HK-2 (cell line): ENCODE results near the gene RXRG.
A peak's percentile ranks its signal among the peaks of the same experiment; 100 is the strongest.

Source experiments
- DNase-seq: peaks from one replicate; pipeline ENCODE4 v3.0.0-alpha.2; 2018; ENCODE audit not compliant: unreplicated experiment

The RXRG gene

GRCh38 chr1:165369255-165369848 is 75.6 kb downstream of the RXRG start:
- peak; percentile 48 for DNase-seq

DNA sequence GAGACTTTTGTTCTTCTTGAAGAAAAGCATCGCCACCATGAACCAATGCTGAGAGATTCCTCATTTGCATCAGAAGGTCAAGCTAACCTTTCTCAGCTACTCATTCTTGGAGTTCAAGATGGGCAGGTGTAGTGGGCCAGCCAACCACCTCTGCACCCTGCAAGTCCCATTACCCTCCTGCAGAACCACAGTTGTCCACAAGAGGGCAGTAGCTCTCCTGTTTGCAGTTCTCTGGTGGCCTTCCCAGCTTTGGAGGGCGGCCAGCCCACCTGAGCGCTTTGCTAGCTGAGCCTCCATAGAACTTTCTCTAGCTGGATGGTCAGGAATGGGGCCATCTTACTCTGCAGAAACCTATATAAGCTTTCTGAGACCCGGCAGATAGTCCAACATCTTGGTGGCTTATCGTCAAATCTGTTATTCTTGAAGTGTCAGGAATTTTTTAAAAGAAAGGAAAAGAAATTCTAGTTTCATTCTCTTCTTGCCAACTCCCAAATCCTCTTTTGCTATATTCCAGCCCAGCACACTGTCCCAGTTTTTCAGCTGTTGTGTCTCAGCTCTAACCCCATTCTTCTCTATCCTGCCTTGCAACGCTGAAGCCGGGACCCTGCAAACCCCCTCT is 77.4 kb downstream of the RXRG start:
- DNase-seq = peak; percentile 70

DNA sequence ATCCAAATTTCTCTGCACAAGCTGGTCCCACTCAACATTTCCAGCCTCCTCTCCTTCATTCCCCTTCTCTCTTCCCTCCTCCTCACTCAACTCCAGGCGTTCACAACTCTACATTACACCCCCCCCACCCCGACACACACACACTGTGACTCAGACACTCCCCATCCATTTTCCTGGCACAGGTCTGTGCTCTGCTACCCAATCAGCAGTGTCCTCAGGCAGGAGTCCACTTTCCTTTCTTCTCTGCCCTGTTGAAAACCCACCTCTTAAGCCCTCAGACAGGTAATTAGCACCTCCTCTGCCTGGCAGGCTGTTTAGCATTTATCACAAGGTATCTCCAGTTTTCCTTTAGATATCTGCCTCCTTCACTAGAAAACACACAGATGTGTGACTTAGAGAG is 79.6 kb downstream of the RXRG start:
- DNase-seq = no peak

DNA sequence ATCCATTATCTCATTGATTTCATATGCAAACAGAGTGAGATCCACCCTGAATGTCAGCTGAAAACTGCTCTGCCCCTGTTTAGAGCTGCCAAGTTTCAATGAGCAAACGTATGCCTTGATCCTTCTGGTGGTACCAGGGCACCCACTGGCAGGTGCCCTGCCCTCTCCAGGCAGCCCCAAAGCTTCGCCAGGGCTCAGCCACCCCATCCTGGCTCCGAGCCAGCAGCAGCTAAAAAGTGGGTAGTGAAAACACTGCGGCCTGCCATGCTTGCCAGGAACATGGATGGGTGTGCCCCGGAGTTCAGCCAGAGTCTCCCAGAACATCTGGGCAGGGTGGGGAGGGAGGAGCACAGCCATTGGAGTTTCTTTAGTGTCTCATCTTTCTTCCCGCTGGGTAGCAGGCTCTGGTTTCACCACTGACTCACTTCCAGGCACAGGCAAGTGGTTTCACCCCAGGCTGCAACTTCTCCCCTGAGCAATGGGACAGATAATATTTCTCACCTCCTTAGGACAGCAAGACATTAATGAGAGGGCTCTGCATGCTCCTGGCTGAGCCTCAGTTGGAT is 80.3 kb downstream of the RXRG start:
- no peak for DNase-seq

- DNase-seq = no peak
These were observed 88.0 kb downstream of the RXRG start for GRCh38 chr1:165356876-165357275.

GRCh38 chr1:165355977-165356811 is 88.7 kb downstream of the RXRG start, which contains the start of gene LMX1A:
Gene LMX1A, minus strand, starts transcription at chr1:165356715. Its CDS starts 1,156 bp downstream, at chr1:165355559.
- no peak for DNase-seq

DNA sequence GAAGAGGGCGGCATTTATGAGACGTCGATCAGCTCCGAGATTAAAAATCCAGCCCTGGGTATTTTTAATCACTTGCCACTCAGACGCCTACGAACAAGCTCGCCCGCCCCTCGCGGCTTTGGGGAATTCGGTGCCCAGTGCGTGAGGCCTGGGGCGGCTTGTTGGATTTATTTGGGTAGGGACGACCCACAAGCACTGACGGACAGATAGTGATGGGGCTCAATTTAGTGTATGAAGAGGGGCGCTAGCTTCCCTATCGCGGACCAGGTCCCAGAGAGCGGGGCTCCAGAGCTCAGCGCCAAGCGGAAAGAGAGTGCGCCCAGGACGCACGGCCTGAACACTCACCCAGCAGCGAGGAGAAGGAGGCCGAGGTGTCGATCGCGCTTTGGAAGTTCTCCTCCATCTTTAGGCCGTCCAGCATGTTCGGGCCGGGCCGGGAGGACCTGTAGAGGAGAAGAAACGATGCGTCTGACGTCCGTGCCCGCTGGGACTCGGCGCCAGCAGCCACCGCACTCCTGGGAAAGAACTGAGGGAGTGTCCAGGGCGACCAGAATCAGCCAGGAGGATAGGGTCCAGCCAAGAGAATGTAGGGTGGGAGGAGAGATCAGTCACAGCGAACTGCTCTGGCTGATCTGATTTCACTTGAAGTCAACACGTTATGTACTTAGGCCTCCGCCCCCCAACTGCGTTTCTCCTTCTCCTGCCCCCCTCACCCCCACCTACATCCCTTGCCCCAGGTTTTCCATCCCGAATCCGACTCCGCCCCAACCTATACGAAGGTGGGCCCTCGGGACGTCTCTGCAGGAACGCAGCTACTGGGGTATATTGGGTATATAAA is 89.6 kb downstream of the RXRG start:
- DNase-seq = no peak

- DNase-seq = no peak
These were observed 90.2 kb downstream of the RXRG start for GRCh38 chr1:165354739-165355138.

- DNase-seq = no peak
These were observed 90.9 kb downstream of the RXRG start for GRCh38 chr1:165353731-165354671.

- no peak for DNase-seq
These were observed 92.3 kb downstream of the RXRG start for GRCh38 chr1:165352442-165353293.

GRCh38 chr1:165351863-165352441 is 93.0 kb downstream of the RXRG start:
- DNase-seq = no peak
